Adrenal gland (tissue), 12 donors: Measurements from ENCODE around the gene ZNF367. TPM values are rescaled to one million over a fixed set of nuclear protein-coding genes. Genes with fewer than 3 reads are reported as not detected.

Experiments
- DNase-seq, 7 donors: peaks; one replicate each; pipeline ENCODE4 v3.0.0-alpha.2; 2019 to 2020
- H3K27ac ChIP-seq, 5 donors: fragments of 200-600 bp; sonication (generic) in 4 of 5; 1 replicate in 3 of 5; 2 replicates in 2 of 5; pipeline versions ENCODE4 v1.5.1 to v1.8.0; 2016 to 2020; ENCODE audit warnings: mild to moderate bottlenecking in 1 of 5
- H3K27me3 ChIP-seq: fragments of 200-600 bp; 2 replicates; pipeline ENCODE4 v1.8.0; 2021
- H3K36me3 ChIP-seq, 2 donors: fragments of 200-600 bp; replicated peaks in 1 of 2; 1 replicate in 1 of 2; 2 replicates in 1 of 2; pipeline versions ENCODE4 v1.5.1 to v1.8.0; 2018 to 2022
- H3K4me1 ChIP-seq, 2 donors: fragments of 200-600 bp; replicated peaks in 1 of 2; 1 replicate in 1 of 2; 2 replicates in 1 of 2; pipeline versions ENCODE4 v1.5.1 to v1.8.0; 2018 to 2021
- H3K4me3 ChIP-seq, 4 donors: fragments of 200-600 bp; sonication (generic) in 3 of 4; one replicate each; pipeline ENCODE4 v1.5.1; 2016 to 2018
- H3K9me3 ChIP-seq, 3 donors: fragments of 200-600 bp; sonication (generic) in 1 of 3; replicated peaks in 1 of 3; 1 replicate in 2 of 3; 2 replicates in 1 of 3; pipeline versions ENCODE4 v1.5.1 to v1.8.0; 2016 to 2021
- CTCF ChIP-seq, 6 experiments: fragments of 450-650 bp in 4 of 6; fragments of 200-600 bp in 2 of 6; sonication (generic) in 1 of 6; IDR thresholded peaks; 1 replicate in 5 of 6; 2 replicates in 1 of 6; pipeline versions ENCODE4 v1.5.1 to v1.8.0; 2016 to 2021; ENCODE audit warnings: antibody characterized with exemption in 6 of 6, mild to moderate bottlenecking in 2 of 6, moderate library complexity in 1 of 6
- POLR2A ChIP-seq, 2 donors: fragments of 450-650 bp; IDR thresholded peaks; one replicate each; pipeline ENCODE4 v1.6.1; 2017; ENCODE audit warnings: antibody characterized with exemption in 2 of 2, mild to moderate bottlenecking in 2 of 2, moderate library complexity in 1 of 2
- WGBS, 4 donors: extraction: QIAGEN DNeasy Blood & Tissue Kit in 2 of 4; methylation state at CpG; one replicate each; pipeline versions ENCODE4 v1.1.5 to v1.1.7; 2013 to 2017; 5-methylcytosine and 5-hydroxymethylcytosine counted together
- intact Hi-C, 2 donors: fragments of 100-400 bp; cut with DNase I; formaldehyde crosslinking; loops; one replicate each; pipeline versions ENCODE4 v1.14.1 to v1.15.0; 2022 to 2023
- polyA plus RNA-seq, 3 donors: library from polyadenylated mRNA; stranded (reverse); fragments of 200-250 nt in 2 of 3; fragments of 350-450 nt in 1 of 3; fragmentation: Illumina TruSeq in 1 of 3; extraction: RNeasy Lipid Tissue Mini Kit (QIAGEN cat#74804) in 1 of 3; gene quantifications; one replicate each; pipeline ENCODE4 v1.2.3, GENCODE V29; 2013 to 2014
- total RNA-seq, 9 donors: library from RNA; depleted of rRNA in 4 of 9; stranded (reverse); fragments of >200 nt in 4 of 9; fragments of 120-200 nt in 1 of 9; fragmentation: NEBNext Ultra II Directional in 1 of 9; extraction: Animal tissue kit (Norgen Biotek cat#: 25700) in 1 of 9; gene quantifications; one replicate each; pipeline versions ENCODE4 v1.1.0 to v1.2.4, GENCODE V29; 2013 to 2023
- donor health status: healthy with polysubstance abuse.
- donor health status: Bipolar disorder and iron deficiency.
- donor health status: DM: yes; HTN: yes; CAD: no.
- donor health status: DM: no; HTN: no; CAD: no.
- donor health status: DM: no; HTN: no; CAD: no.
- donor health status: DM: yes; HTN: yes; CAD: no.

Gene ZNF367
- total and polyA plus RNA-seq, 12 donors = 0.24 to 5.4 (median 1.2) TPM

DNA sequence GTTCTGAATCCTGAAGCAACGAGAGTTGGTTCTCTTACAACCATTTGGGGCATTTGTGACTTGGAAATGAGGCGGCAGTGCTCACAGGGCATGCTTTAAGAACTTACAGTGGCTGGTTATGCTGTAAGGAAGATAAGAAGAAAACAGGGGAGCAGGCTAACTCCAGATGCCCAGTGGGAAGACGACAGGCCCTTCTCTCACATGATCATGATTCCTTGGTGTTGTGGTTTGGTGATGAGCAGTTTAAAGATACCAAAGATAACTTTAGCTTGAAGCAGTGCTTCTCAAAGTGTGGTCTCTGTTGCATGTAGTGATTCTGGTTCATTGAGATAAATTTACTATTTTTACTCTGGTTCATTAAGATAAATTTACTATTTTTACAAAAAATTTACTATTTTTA is 29.2 kb upstream of the ZNF367 start:
- no peaks in the 10 kb centered on the region for H3K27me3 ChIP-seq
- no peak overlapping the region for H3K4me3 ChIP-seq
- no peak overlapping the region for H3K27ac ChIP-seq
- 74 to 77% (median 76%) methylated on average over 3 of the region's 3 CpGs for WGBS, 4 donors
- peaks cover 4 to 10% of the 10 kb centered on the region in 2 donors for H3K4me1 ChIP-seq
- H3K36me3 ChIP-seq = no peaks in the 10 kb centered on the region
- H3K9me3 ChIP-seq = no peaks in the 10 kb centered on the region
- TF ChIP-seq POLR2A (IDR thresholded peaks at IDR 0.05) = no peak
- no peak for TF ChIP-seq CTCF (IDR thresholded peaks at IDR 0.05)
- intact Hi-C loops = no loop called here
- DNase-seq = no peak

DNA sequence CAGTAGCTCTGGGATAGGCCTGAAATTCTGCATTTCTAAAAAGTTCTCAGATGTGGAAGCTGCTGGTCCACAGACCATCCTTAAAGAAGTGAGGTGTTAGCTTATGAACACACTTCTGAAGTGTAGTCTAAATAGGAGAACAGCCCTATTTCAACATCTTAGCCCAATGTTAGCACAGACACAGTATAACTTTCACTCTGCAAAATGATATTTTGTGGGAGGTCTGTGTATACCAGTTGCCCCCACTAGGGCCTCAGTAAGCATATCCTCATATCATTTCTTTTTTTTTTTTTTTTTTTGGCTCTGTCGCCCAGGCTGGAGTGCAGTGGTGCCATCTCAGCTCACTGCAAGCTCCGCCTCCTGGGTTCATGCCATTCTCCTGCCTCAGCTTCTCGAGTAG is 24.3 kb upstream of the ZNF367 start:
- Histone ChIP-seq H3K36me3 (no peaks in the 10 kb centered on the region), H3K9me3 (no peaks in the 10 kb centered on the region), H3K4me3 (no peak overlapping the region), H3K27ac (no peak overlapping the region), H3K27me3 (no peaks in the 10 kb centered on the region), H3K4me1 (no peaks in the 10 kb centered on the region)
- no peak for TF ChIP-seq CTCF (IDR thresholded peaks at IDR 0.05)
- TF ChIP-seq POLR2A (IDR thresholded peaks at IDR 0.05) = no peak
- intact Hi-C loops = no loop called here
- WGBS, 4 donors = 63 to 91% (median 85%) methylated on average over 3 of the region's 3 CpGs
- no peak for DNase-seq

DNA sequence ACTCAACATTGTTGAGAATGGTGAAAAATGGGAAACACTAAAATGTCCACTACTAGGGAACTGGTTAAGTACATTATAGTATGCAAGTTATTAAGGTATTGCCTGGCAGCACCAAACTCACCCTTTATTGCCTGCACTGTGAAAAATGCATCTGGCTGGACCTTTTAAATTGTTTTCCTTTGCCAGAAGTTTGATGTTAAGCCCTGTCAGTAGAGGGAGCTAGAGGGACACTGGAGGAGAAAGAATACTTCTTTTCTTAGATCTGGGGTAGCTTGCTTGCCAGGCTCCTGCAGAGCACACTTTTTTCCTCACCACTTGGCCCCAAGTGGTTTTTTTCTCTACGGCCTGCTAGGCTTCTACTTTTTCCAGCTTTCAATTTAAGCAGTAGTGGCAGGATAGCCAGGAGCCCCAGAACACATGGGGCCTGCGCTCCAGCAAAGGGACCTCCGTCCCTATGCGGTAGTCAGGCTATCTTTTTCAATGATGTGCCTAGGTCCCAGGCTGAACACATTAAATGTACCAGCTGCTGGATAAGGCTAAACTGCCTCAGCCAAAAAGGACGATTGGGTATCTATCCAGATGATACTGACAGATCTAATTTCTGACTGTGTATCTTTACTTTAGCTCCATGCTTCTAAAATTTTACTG is 23.8 kb upstream of the ZNF367 start:
- H3K4me3 ChIP-seq = no peak overlapping the region
- WGBS, 4 donors = 86 to 93% (median 89%) methylated on average over 5 of the region's 5 CpGs

GRCh38 chr9:96440671-96441199 is 22.6 kb upstream of the ZNF367 start:
- Histone ChIP-seq H3K27ac (no peak overlapping the region), H3K27me3 (no peaks in the 10 kb centered on the region), H3K4me1 (peaks cover 0 to 4% of the 10 kb centered on the region in 2 donors), H3K4me3 (no peak overlapping the region), H3K9me3 (no peaks in the 10 kb centered on the region), H3K36me3 (no peaks in the 10 kb centered on the region)
- TF ChIP-seq POLR2A (IDR thresholded peaks at IDR 0.05) (no peak), CTCF (IDR thresholded peaks at IDR 0.05) (no peak)
- 83 to 90% (median 87%) methylated on average over 5 of the region's 5 CpGs for WGBS, 4 donors
- intact Hi-C loops = no loop called here
- DNase-seq = no peak

More for the DNA sequence above, 23.8 kb upstream of the ZNF367 start:
- Histone ChIP-seq H3K27ac (no peak overlapping the region), H3K36me3 (no peaks in the 10 kb centered on the region), H3K4me1 (no peaks in the 10 kb centered on the region), H3K9me3 (no peaks in the 10 kb centered on the region), H3K27me3 (no peaks in the 10 kb centered on the region)
- TF ChIP-seq POLR2A (IDR thresholded peaks at IDR 0.05) (no peak), CTCF (IDR thresholded peaks at IDR 0.05) (peak in 5 of 6 experiments; percentile 14 to 44 (median 39))
- intact Hi-C loops = no loop called here
- no peak for DNase-seq
